ENCODE data around the gene HSD11B1L.
"Not testable (repeated sequence)": the region's sequence is repeated elsewhere in the genome, so short reads cannot be mapped to it uniquely, and the experiment has no call there.

Gene HSD11B1L

GRCh38 chr19:5694167-5694955, 13.5 kb downstream of the HSD11B1L start:
- Histone ChIP-seq H3K9me3 (ENCODE audit: low read length) (no peaks in the 10 kb centered on the region), H3K36me3 (ENCODE audit: insufficient read depth, low read length) (peaks cover 73% of the 10 kb centered on the region), H2AFZ (ENCODE audit: low read depth, low read length) (no peak overlapping the region), H3K4me1 (ENCODE audit: insufficient read depth, low read length) (peaks cover 11% of the 10 kb centered on the region), H3K4me3 (ENCODE audit: low read length) (no peak overlapping the region), H3K27me3 (ENCODE audit: insufficient read depth, low read length) (no peaks in the 10 kb centered on the region)

- Histone ChIP-seq H3K36me3 (ENCODE audit: insufficient read depth, low read length) (peaks cover 73% of the 10 kb centered on the region), H3K4me3 (ENCODE audit: low read length) (no peak overlapping the region), H3K4me1 (ENCODE audit: insufficient read depth, low read length) (peaks cover 11% of the 10 kb centered on the region), H2AFZ (ENCODE audit: low read depth, low read length) (no peak overlapping the region), H3K9me3 (ENCODE audit: low read length) (no peaks in the 10 kb centered on the region), H3K27me3 (ENCODE audit: insufficient read depth, low read length) (no peaks in the 10 kb centered on the region)
Observed at GRCh38 chr19:5694956-5695648, 14.3 kb downstream of the HSD11B1L start.

GRCh38 chr19:5695649-5696195, 14.9 kb downstream of the HSD11B1L start:
- H3K9me3 ChIP-seq (ENCODE audit: low read length) = no peaks in the 10 kb centered on the region
- H3K4me3 ChIP-seq (ENCODE audit: low read length) = no peak overlapping the region
- H2AFZ ChIP-seq (ENCODE audit: low read depth, low read length) = no peak overlapping the region
- peaks cover 11% of the 10 kb centered on the region for H3K4me1 ChIP-seq (ENCODE audit: insufficient read depth, low read length)
- H3K36me3 ChIP-seq (ENCODE audit: insufficient read depth, low read length) = peaks cover 77% of the 10 kb centered on the region
- no peaks in the 10 kb centered on the region for H3K27me3 ChIP-seq (ENCODE audit: insufficient read depth, low read length)

DNA sequence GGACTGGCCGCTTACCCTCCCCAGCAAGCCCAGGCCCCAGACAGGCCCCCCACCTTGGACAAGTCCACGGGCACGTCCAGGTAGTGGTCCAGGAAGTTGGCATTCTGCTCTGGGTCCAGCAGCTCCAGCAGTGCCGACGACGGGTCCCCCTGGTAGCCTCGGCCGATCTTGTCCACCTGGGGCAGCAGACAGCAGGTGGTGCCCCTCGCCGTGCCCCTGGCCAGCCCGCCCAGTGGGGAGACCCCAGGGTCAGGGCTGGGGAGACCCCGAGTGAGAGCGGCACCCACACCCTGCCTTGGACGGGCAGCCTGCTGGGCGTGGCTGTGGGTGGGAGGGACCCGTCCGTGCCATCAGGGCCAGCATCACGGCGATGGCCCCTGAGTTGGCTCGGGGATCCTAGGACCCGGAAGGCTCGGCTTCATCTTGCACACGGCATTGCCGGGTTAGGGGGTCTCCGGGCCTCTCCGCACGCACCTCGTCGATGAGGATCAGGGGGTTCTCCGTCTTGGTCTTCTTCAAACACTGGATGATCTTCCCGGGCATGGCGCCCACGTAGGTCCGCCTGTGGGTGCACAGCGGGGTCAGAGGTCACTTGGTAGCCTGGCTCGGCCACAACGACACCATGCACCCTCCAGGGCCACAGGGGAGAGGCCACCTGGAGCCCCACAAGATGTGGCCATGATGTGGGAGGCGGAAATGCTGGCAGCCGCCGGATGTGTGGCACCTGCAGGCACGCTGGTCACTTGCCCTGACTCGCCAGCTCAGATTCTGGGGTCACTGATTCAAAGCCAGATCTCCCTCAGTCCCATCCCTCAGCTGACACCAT, 15.6 kb downstream of the HSD11B1L start:
- H2AFZ ChIP-seq (ENCODE audit: low read depth, low read length) = no peak overlapping the region
- H3K27me3 ChIP-seq (ENCODE audit: insufficient read depth, low read length) = no peaks in the 10 kb centered on the region
- H3K36me3 ChIP-seq (ENCODE audit: insufficient read depth, low read length) = peaks cover 78% of the 10 kb centered on the region
- H3K9me3 ChIP-seq (ENCODE audit: low read length) = peaks cover 2% of the 10 kb centered on the region
- H3K4me1 ChIP-seq (ENCODE audit: insufficient read depth, low read length) = peaks cover 6% of the 10 kb centered on the region
- no peak overlapping the region for H3K4me3 ChIP-seq (ENCODE audit: low read length)

GRCh38 chr19:5697022-5697889, 16.4 kb downstream of the HSD11B1L start:
- no peaks in the 10 kb centered on the region for H3K27me3 ChIP-seq (ENCODE audit: insufficient read depth, low read length)
- no peak overlapping the region for H3K4me3 ChIP-seq (ENCODE audit: low read length)
- H3K36me3 ChIP-seq (ENCODE audit: insufficient read depth, low read length) = peaks cover 70% of the 10 kb centered on the region

DNA sequence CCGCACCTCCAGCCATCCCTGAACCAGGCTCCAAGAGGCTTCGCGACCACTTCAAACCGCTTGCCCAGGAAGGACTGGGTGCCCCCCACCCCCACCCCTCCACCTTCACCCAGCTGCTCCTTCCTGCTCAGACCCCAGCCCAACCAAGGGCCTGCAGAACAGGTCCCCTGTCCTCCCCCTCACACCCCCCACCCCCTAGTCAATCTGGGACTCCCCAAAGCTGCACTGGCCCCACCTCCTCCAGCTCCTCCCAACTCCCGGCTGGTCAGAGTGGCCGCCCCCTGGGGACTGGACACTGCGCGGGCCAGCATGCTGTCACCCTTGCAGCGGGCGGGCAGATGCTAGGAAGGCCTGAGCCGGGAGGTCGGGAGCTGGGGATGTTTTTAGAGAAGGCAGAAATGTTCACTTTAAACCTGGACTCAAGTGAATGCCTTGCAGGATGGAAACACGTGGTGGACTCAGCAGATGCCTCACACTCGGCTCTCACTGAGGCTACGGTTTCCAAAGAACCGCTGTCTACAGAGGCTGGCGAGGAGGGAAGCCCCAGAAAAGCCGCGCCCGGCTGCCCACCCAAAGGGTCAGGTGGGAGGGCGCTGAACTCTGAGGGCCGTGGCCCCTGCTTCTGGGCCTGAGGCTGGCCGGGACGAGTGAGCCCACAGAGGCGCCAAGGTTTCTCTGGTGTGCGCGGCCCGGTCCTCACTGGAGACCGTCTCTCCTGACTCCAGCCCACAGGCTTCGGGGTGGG, 17.2 kb downstream of the HSD11B1L start:
- Histone ChIP-seq H2AFZ (ENCODE audit: low read depth, low read length) (no peak overlapping the region), H3K27me3 (ENCODE audit: insufficient read depth, low read length) (no peaks in the 10 kb centered on the region), H3K36me3 (ENCODE audit: insufficient read depth, low read length) (peaks cover 63% of the 10 kb centered on the region), H3K4me3 (ENCODE audit: low read length) (no peak overlapping the region), H3K4me1 (ENCODE audit: insufficient read depth, low read length) (no peaks in the 10 kb centered on the region), H3K9me3 (ENCODE audit: low read length) (peaks cover 2% of the 10 kb centered on the region)

More at GRCh38 chr19:5697022-5697889, 16.4 kb downstream of the HSD11B1L start:
- H3K4me1 ChIP-seq (ENCODE audit: insufficient read depth, low read length) = no peaks in the 10 kb centered on the region
- H3K9me3 ChIP-seq (ENCODE audit: low read length) = peaks cover 2% of the 10 kb centered on the region
- no peak overlapping the region for H2AFZ ChIP-seq (ENCODE audit: low read depth, low read length)

DNA sequence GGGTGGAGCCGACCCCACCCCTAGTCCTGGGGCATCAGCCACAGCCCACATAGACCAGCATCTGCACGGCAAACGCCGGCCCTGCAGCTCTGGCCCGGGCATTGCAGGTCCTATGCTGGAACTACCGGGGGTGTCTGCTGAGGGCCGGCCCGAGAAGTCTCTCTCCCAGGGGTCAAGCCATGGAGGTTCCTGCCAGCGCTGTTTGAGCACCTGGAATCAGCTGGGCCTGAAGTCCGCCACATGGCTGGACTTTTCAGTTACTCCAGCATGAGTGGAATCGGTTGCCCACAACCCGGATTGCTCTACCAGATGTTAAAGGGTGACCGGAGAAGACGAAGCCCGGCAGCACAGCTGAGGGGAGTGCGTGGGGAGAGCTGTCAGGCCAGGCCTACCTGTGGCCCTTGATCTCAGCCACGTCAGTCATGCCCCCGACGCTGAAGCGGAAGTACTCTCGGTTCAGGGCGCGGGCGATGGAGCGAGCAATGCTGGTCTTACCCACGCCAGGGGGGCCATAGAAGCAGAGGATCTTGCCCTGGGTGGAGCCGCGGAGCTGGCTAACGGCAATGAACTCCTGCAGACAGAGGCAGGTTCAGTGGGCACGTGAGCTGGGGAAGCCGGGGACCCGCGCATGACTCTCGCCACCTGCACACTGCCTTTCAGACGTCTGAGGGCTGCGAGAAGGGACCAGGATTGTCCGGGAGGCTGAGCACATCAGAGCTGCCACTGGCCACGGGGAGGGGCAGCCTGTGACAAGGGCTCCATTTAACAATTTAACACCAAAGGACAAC, 18.0 kb downstream of the HSD11B1L start:
- H3K27me3 ChIP-seq (ENCODE audit: insufficient read depth, low read length) = no peaks in the 10 kb centered on the region
- H3K9me3 ChIP-seq (ENCODE audit: low read length) = peaks cover 7% of the 10 kb centered on the region
- H3K4me1 ChIP-seq (ENCODE audit: insufficient read depth, low read length) = no peaks in the 10 kb centered on the region
- H3K36me3 ChIP-seq (ENCODE audit: insufficient read depth, low read length) = peaks cover 63% of the 10 kb centered on the region
- H3K4me3 ChIP-seq (ENCODE audit: low read length) = no peak overlapping the region
- H2AFZ ChIP-seq (ENCODE audit: low read depth, low read length) = no peak overlapping the region

- H2AFZ ChIP-seq (ENCODE audit: low read depth, low read length) = no peak overlapping the region
- no peaks in the 10 kb centered on the region for H3K27me3 ChIP-seq (ENCODE audit: insufficient read depth, low read length)
- H3K36me3 ChIP-seq (ENCODE audit: insufficient read depth, low read length) = peaks cover 63% of the 10 kb centered on the region
Observed at GRCh38 chr19:5700455-5701092, 19.7 kb downstream of the HSD11B1L start.

DNA sequence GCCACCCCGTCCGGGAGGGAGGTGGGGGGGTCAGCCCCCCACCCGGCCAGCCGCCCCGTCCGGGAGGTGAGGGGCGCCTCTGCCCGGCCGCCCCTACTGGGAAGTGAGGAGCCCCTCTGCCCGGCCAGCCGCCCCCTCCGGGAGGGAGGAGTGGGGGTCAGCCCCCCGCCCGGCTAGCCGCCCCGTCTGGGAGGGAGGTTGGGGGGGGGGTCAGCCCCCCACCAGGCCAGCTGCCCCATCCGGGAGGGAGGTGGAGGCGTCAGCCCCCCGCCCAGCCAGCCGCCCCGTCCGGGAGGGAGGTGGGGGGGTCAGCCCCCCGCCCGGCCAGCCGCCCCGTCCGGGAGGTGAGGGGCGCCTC, 21.2 kb downstream of the HSD11B1L start:
- not testable (repeated sequence) for H3K9me3 ChIP-seq (ENCODE audit: low read length); H2AFZ ChIP-seq (ENCODE audit: low read depth, low read length)
- H3K36me3 ChIP-seq (ENCODE audit: insufficient read depth, low read length) = peaks cover 61% of the 10 kb centered on the region

More at GRCh38 chr19:5700455-5701092, 19.7 kb downstream of the HSD11B1L start:
- Histone ChIP-seq H3K9me3 (ENCODE audit: low read length) (peaks cover 7% of the 10 kb centered on the region), H3K4me1 (ENCODE audit: insufficient read depth, low read length) (no peaks in the 10 kb centered on the region), H3K4me3 (ENCODE audit: low read length) (no peak overlapping the region)

GRCh38 chr19:5703819-5704818, 23.3 kb downstream of the HSD11B1L start:
- no peaks in the 10 kb centered on the region for H3K4me1 ChIP-seq (ENCODE audit: insufficient read depth, low read length)
- peaks cover 62% of the 10 kb centered on the region for H3K36me3 ChIP-seq (ENCODE audit: insufficient read depth, low read length)
- H3K4me3 ChIP-seq (ENCODE audit: low read length) = no peak overlapping the region
- H3K27me3 ChIP-seq (ENCODE audit: insufficient read depth, low read length) = no peaks in the 10 kb centered on the region
- H2AFZ ChIP-seq (ENCODE audit: low read depth, low read length) = no peak overlapping the region
- peaks cover 7% of the 10 kb centered on the region for H3K9me3 ChIP-seq (ENCODE audit: low read length)

More for the DNA sequence above, 21.2 kb downstream of the HSD11B1L start:
- H3K4me1 ChIP-seq (ENCODE audit: insufficient read depth, low read length); H3K27me3 ChIP-seq (ENCODE audit: insufficient read depth, low read length); H3K4me3 ChIP-seq (ENCODE audit: low read length): not testable (repeated sequence)
